NCI-H2196 treated with DMSO at 0.1 percent for 48 hours (cell line): ENCODE measurements around the gene PITRM1.

Experiments used
- DNase-seq: peaks from one replicate; lab custom pipeline; 2025; ENCODE audit not compliant: unreplicated experiment; lab: John Stamatoyannopoulos, UW

PITRM1 gene

DNA sequence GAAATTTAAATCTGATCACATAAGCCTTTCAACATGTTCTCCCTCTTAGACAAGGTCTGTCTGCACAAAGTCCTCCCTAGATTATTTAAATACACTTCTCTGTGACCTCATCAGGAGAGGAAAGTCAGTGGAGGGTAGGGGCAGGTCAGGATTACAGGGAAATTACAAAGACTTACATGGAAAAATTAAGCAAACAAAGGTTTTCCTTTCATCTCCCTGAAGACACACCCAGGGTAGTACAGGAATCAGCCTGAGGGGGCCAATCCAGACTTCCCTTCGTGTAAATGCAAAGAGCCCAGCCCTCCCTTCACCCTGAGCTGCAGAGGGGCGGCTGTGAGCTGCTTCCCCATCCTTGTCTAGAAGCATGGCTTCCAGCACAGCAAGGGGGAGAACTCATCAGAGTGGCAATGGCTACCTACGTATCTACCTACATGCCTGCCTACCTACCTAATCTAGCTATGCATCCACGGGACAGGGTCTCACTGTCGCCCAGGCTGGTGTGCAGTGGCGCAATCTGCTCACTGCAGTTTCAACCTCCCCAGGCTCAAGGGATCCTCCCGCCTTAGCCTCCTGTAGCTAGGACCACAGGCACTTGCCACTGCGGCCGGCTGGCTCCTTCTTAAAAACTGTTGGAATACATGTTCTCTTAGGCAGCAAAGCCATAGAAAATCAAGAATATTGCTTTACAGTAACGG lies 33.2 kb downstream of the PITRM1 start:
- DNase-seq = no peak

DNA sequence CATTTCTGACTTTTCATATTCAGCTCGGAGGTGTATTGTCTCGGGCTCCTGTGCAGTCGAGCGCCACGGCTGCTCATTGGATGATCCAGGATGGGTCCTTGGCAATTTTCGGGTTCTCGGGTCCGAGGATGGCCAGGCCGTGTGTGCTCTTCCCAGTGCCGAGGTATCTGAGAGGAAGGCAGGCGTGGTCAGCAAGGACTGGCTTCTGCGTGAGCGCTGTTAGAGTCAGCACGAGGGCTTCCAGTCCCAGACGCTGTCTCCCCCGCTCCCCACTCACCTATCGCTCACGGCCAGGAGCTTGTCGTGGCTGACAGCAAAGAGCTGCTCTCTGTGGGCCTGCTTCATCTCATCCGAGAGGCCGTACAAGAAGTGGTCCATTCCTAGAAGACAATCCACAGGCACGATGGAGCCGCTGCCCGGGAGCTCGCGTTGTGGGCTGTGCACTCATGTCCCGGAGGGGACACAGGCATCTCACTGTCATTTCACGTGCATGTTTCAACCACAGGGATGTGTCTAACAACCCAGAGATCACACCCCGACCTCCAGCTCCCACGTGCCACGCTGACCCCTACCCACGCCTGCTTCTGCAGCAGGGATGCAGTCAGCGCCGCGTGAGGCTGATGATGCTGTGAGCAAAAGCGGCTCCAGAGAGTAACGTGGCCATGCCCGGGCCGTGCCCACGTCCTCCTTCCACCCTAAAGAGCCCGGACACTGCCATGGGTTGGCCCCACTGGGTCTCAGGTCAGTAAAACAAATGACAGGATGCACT lies 34.4 kb downstream of the PITRM1 start:
- no peak for DNase-seq

DNA sequence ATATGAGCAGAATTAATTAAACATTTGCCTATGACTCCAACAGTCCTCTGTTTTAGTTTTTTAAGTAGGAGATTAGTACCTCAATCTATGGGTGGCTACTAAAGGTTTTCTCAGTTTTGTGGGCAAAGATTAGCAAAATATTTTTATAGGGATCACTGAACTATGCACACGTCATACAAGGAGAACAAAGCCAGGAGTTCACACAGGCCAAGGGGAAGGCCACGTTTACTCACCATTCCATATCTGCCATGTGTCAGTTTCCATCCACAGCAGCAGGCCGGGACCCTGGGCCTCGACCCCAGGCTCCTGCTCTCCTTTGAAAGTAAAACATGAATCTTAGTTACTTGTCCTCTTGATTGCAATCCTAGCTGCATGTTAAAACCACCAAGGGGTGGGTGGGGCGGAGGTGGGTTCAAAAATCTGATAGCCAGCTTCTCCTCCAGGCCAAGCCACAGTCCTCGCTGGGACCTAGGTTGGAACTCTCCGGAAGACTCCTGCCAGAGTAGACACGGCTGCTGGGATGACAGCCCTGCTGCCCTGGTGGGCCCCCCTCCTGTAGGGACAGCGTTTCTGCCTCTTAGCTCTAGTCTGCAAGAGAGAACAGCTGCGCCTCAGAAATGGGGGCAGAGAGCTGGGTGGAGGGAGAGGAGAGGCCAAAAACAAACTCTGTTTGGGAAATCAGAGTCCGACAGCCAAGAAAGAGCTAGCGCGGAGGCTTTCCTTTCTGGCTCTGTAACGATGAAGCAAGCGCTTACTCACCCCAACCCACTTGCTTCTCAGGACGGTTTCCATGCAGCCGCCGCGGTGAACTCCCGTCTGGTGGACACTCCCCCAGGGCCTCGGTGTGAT lies 35.6 kb downstream of the PITRM1 start:
- no peak for DNase-seq

DNA sequence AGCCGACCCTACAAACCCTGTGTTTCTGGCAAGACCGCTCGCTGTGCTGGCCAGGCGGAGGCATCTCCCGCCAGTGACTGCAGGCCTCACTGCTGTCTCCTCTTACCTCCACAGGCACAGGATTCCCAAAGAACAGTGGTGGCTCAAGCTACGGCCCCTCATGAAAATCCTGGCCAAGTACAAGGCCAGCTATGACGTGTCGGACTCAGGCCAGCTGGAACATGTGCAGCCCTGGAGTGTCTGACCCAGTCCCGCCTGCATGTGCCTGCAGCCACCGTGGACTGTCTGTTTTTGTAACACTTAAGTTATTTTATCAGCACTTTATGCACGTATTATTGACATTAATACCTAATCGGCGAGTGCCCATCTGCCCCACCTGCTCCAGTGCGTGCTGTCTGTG lies 36.2 kb downstream of the PITRM1 start:
- DNase-seq = no peak

DNA sequence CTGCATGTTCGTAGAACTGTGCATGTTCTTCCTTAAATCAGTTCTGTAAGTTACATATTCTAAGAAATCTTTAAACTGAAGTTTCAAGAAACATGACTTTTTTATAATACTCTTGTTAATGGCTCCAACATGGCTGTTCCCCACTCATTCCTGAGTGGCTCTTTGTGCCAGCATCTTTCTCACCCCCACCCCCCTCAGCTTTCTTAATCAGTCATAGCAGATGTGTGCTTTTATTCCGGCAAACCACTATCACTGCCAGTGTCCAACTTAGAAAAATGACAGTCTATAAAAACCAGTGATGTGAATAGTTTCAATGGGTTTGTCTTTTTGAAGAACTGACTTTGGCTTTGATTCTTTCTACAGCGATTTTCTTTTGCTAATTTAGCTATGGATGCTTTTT lies 37.6 kb downstream of the PITRM1 start:
- DNase-seq = no peak

DNA sequence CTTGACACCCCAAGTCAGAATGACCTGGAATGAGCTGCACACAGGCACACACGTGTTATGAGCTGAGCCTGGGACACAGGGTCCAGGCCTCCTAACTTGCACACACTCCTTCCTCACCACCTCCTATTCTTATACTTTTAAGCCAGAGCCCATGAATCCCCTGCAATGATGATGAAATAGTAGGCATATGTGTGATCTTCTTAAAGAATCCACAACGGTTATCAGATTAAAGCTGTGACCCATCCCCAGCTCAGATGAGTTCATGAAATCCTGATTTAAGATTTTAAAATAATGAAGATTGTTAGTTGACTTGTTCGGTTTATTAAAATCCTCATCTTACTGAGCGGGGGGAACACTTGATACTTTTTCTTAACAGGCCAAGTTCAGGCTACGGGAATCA lies 38.6 kb downstream of the PITRM1 start:
- no peak for DNase-seq

DNA sequence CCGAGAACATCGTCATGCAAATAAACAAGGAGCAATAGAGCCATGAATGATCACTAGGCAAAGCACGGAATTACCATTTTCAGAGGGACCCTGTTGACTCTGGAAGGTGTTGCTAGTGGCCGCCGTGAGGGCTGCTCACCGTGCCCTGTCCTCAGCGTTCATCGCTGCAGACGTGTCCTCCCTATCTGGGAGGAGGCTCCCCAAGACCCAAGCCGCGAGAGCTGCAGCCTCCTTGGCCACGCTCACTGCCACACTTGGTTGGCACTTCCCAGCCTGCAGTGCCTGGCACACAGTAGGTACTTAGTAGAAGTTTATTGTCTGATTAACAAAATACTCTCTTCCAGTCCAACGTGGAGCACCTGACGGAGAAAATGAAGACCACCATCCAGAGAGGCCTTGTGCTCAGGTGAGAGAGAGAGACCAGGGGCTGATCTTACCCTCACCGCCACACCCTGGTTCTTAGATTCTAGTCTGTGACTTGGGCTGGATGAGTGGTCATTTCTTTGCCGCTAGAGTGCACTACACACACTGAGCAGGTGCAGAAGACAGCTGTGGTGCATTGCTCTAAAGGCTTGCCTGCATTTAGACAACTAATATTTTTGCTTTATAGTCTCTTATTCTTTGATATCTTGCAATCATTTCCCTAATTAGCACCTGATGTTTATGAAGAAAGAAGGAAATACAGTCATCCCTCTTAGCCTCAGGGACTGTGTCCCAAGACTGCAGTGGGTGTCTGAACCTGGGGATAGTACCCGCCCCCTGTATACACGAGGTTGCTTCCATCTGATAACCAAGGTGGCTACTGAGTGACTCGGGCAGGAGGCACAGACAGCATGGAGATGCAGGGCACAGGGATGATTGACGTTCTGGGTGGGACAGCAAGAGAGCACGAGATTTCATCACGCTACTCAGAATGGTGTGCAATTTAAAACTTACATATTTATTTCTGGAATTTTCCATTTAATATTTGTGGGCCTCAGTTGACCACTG lies 40.3 kb downstream of the PITRM1 start:
- no peak for DNase-seq

DNA sequence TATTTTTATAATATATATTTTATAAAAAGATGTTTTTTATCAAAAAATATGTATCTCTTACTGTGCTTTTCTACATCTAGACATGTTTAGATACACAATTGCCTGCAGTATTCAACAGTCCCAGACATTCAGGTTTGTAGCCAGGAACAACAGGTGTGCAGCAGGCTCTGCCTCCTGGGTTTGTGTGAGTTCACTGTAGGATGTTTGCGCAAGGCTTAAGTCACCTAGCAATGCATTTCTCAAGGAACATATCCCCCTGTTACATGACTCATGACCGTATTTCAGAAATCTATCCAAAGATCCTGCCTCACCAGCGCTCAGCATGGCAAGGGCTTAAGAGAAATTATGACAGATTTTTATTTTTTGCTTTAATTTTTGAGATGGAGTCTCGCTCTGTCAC lies 41.5 kb downstream of the PITRM1 start:
- DNase-seq = no peak

DNA sequence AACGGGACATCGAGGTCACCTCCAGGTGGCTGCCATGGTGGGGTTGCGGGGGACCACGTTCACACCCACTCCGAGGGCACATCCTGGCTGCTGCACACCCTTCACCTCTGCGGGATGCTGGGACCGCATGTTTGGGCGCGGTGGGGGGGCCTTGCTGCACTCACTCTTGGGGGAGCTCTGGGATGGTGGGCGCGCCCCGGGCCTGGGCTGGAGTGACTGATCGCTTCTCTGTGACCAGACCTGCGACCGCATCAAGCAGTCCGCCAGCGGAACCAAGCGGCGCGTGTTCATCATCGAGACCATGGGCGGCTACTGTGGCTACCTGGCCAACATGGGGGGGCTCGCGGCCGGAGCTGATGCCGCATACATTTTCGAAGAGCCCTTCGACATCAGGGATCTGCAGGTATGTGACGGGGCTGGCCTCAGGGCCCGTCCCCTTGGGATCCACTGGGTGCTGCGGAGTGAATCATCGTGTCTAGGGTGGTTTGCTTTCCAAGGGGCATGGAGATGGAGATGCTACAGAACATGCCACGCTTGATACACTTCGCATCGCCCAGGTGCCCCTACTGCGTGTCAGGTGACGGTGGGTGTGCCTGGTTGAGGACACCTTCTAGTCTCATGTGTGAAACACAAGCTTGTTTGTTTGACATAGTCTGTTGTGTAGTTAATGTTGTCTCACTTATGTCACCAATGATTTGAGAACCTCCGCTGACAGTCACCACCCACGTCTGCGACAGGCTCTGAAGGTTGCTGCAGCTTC lies 42.8 kb downstream of the PITRM1 start:
- no peak for DNase-seq

DNA sequence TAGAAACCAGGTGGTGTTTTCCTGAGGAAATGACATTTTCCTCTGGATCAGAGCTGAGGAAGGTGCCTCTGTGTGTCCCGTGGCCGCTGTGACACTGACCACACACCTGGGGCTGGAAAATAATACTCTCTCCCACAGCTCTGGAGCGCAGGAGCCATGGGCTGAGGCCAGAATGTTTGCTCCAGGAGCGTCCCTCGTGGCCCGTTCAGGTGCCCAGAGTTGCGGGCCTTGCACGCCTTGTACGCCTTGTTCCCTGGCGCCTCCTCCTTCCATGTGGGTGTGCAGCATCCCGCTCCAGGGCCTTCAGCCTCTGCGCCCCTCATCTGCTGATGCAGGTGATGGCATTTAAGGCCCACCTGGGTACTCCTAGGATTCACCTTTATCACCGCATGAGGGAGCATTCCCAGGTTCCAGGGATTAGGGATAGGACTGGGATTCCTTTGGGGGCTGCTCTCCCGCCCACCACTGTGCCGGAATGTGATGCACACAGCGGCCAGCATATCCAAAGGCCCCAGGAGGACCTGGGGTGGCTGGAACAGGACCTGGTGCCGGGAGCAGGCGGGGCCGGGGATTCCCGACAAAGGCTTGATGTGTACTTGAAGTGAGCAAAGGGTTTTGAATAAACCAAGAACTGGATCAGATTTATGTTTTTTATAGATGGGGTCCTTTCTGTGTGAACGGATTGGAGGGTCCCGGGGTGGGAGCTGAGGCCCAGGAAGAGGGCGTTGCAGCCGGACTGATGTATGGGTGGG lies 44.0 kb downstream of the PITRM1 start:
- DNase-seq = no peak

DNA sequence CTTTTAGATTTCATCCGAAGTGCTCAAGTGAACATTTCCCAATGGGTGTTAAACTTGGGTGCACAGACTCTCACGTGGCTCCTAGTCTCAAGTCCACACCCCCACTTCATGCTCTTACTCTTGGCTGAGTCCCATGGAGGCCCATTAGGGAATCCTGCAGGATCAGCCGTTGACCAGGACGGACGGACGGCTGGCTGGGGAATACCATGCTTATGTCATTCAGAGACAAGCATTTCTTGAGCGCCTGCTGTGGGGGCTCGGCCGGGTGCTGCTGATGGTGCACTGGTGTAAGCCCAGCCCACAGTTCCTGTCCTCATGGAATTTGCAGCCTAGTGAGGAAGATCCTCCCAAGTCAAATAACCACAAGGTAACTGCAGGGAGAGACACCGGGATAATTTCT lies 44.7 kb downstream of the PITRM1 start:
- no peak for DNase-seq

DNA sequence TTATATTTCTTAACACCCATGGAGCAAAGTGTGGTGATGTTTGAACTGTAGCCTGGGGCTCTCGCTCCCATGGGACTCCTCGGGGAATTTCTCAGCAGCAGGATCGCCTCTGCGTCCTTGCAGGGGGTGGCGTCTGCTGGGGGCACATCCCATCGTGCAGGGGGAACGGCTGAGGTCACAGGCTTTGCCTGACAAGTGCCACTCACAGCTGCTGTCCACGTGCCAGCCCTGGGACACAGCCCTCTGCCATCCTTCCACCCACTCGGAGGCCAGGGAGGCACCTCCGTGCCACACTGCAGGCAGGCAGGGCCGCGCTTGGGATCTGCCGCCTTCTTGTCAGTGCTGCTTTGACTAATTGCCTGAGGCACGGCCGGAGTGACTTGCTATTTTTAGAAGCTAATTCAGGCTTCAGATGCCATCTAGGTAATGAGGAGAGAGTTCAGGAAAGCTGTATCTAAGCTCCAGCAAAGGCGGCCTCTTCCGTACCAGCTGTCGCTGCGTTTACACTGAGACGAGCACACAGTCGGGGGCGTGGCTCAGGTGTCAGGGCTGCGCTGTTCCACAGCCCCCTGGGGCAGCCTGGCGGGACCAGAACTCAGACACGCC lies 45.7 kb downstream of the PITRM1 start:
- DNase-seq = no peak

DNA sequence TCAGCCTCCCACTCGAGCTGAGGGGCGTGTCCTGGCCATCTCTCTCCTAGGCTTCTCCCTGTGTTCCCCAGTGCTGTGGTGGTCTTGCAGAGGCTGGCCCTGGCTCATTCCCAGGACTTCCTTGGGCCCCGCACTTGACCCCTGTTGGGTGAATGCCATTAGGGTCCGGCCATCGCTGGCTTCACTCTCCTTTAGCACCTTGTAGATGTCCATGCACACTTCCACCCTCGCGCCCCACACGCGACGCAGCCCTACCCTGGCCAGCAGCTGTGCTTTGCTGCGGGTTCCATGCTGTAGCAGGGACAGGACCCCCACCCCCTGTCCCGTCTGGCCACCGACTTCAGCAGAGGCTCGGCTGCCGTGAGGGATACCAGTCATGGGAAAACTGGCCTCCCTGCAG lies 46.3 kb downstream of the PITRM1 start:
- DNase-seq = no peak

DNA sequence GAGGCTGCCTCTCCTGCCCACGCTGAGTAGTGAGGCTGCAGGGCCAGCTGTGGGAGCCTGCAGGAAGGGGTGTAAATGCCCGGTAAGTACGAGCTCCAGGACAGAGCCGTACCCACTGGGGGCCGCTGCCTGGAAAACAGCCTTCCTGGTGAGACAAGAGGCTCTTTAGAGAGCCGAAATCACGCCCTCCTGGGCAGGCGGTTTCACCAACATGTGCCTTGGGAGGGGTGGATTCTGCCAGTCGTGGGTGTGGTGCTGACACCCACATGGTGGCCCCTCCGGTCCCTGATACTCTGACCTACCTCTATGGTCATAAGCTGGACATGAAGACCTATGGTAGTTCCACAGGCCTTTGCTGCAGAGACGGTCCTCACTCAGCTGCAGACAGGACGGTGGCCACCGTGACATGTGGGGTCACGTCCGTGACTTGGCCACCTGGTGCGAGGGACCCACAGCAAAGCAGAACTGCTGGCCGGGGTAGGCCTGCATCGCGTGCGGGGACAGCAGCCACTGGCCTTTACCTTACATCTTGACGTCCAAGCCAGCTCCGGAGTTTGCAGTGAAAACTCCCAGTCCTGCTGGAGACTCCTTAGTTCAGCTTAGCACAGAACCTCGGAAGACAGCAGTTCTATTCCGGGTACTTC lies 46.9 kb downstream of the PITRM1 start:
- DNase-seq = no peak

DNA sequence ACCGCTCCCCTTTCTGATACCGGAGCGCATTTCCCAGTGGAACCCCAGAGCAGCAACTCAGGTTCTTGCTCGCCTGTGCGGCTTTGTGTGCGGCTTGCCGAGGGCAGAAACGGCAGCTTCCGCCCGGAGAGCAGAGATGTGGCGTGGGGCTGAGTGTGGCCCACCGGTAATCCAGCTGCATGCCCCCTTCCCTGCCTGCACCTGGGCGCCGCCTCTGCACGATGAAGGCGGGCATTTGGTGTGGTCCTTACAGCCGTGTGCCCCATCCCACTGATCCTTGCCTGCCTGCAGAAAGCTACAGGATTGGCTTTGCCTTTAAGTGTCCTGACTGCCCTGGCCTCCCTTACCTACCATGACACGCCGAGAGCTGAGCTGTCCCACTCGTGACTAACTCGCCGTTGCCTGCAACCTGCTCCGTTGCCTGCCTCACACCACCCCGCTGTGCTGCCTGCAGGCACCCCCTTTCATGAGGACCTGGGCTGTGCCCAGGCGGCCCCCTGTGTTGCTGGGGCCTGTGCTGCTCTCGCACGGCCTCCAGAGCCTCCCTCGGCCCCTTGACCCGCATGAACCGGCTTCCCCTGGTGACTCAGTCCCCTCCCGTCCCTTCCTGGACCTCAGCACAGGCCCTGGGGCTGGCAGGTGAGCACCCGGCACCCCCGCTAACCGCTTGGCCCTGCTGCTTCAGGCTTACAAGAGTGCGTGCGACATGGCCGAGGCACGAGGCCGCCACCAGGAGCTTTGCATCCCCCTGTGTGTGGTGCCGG lies 48.0 kb downstream of the PITRM1 start:
- no peak for DNase-seq

DNA sequence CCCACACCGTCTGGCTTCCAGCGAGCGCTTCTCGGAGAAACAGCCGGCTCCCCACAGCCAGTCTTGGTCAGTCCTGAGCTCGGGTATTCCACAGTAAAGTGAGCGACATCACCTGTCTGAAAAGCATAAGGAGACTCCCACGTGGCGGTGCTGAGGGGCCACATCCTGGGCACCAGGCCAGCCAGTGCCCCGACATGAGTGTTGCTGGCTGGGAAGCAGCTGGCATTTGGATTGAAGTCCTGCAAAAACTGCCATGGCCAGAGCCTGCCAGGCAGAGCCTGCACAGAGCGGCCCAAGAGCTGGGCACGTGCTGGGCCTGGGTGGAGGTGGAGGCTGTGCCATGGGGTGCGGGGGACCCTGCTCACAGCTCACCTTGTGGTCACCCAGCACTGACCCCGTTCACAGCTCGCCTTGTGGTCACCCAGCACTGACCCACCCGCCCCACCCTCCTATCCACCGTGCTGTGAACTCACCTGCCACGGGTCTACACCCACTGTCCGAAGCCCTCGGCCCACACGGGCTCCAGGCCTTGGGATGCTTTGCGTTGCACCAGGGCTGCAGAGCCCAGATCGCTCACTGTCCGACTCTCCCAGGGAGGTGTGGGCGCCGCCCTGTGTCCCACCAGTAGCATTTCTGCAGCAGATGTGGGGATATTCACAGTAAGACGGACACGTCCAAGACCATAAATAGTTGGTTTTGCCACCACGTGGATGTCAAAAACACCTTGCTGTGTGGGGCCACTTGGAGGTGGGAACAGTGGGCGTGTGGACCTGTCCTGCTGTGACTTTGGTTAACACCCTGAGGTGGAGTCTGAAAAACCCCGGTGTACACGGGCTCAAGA lies 48.8 kb downstream of the PITRM1 start:
- DNase-seq = no peak
